Dermis blood vessel endothelial cell (primary cell): Measurements from ENCODE around the gene FAM107B. TPM values are rescaled to one million over a fixed set of nuclear protein-coding genes. Genes with fewer than 3 reads are reported as not detected.

Experiments
- DNase-seq: peaks from one replicate; pipeline ENCODE4 v3.0.0; 2010
- total RNA-seq: library from RNA; depleted of rRNA; stranded (reverse); fragments of >200 nt; gene quantifications from 2 replicates; pipeline ENCODE4 v1.2.3, GENCODE V29; 2014

The FAM107B gene
- total RNA-seq, 1 donor from 2014 or later = 60.6 TPM

DNA sequence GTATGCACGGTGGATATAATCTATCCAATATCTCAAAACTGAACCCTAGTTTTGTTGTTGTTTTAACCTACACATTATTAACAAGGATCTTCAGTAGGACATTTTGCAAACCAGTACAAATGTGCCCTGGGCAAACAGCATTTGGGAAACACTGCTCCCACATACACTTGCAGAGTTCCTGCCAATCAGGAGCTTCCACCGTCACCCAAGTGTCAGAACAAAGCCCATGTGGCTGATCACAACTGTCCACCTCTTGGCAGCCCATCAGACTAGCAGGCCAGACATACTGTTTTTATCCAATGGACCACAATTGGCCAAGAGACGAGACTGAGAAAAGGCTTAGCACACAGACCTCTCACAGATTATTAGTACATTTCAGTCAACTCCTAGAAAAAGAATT, 200.4 kb downstream of the FAM107B start:
- DNase-seq = no peak

DNA sequence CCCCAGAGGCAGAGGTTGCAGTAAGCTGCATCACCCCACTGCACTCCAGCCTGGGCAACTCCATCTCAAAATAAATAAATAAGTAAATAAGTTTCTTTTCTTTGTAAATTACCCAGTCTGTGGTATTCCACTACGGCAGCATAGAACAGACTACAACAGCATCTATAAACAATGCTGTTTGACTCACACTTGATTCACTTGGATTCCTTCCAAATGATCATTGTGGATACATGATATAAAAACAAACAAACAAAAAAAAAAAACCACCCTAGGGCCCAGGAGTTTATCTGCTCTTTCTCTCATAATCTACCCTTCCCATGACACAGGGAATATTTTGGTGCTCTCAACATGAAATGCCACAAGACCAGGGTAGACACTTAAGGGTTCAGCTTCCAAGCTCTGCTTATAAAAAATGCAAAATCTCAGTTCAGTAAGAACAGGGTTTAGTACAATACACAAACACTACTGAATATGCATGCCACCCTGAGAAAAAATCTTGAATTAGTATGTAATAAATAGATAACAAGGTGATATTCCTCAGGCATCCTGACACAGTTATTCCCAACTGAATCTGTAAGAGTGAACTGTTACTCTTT, 200.9 kb downstream of the FAM107B start:
- peak; percentile 84 for DNase-seq

DNA sequence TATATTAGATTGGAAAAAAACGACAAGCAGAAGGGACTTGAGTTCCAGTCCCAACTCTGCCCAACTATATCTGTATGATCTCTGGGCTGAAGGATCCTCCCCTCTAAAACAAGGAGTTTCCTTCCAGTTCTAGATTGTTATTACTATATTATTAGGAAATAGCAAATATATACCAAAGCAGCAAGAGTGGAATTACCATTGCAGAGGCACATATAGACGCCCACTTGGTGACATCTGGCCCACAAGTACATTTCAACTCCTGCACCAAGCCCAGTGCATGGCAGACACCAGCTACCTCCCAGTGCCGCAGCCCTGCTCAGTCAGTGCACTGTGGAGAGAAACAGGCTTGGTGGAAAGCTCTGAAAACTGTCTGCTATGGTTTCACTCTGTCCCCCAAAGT, 201.9 kb downstream of the FAM107B start:
- no peak for DNase-seq

DNA sequence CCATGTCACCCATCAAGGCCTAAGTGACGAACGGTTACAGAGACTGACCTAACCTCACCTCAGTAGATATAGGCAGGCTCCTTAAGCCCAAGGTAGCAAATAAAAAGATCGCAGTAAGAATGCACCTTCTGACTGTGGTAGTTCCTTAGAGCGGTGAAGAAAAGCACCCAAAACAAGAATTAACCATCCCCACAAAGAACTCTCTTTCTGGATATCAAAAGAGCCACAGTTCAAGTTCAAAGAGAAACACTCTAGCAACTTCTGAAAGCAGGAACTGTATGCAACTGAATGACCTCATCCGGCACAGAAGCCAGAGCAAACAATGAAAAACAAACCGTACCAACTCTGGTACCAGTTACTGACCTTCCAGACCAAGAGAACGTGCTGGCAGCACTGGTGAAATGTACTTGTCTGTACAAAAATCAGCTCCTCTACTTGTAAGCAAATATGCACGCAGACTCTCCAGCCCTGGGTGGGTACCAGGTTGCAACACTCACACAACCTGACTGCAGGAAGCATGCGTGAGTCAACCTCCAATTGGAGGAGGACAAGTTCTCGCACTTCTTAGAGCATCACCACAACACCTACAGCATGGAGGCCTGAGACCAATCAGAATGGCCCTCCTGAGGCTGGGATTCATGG, 202.7 kb downstream of the FAM107B start:
- peak; percentile 79 for DNase-seq

DNA sequence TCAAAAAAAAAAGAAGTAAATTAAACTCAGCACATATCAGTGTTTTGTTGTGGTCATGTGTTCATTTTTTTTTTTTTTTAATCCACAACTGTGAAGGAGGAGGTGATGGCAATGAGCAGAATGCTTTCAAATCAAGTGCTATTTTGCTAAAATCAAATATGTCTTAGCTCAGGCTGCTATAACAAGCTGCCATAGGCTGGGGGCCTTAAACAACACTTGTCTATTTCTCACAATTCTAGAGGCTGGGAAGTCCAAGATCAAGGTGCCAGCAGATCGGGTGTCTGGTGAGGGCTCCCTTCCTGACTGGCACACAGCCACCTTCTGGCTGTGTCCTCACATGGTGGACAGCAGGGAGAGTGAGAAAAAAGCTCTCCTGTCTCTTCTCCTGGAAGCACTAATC, 203.9 kb downstream of the FAM107B start:
- no peak for DNase-seq

DNA sequence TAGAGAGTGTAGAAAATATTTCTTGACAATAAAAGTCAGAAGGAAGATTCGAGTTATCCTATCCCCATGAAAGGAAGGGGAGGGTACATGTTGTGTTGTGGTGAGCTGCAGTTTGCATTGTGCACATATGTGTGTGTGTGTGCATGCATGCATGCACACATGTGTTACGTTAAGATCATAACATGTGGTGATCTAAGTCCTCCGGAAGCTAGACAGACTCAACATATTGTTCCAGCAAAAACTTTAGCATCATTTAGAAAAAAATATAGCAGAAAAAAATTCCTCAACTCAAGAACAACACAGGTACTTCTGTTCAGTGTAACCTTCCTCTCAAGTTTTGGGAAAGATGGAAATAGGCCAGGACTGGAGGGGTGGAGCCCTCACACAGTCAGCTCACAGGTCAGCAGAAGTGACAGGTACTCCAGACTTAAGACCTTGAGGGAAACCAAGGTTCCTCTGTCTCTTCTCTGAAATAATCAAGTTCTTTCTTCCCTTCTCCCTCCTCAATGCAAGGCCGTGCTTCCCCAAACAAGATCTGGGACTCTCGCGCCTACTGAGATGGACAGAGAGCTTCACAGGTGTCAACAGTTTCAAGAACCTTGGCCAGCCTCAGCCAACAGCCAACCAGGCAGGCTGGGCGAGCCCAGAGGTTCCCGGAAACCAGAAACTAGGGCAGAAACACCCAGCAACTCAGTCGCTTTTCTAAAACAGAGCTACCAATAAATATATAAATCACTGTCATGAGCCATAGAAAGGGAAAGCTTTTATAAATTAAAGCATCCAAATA, 205.2 kb downstream of the FAM107B start:
- DNase-seq = no peak

DNA sequence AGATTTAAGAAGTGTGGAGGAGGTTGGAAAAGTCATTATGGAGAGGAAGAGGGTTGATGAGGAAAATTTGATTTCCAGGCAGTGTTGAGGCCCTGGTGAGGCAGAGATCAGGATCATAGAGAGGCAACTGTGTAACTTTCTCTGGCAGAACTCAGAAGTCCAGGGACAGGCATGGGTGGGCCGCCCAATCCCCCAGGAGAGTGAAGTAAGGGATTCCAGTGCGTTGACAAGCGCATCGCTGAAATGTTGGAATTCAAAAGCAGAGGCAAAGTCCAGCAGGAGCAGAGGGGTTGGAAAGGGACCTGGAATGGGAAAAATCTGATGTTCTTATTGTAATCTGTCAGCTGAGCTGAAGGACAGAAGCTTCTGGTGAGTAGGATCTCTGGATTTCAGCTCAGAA, 207.3 kb downstream of the FAM107B start:
- no peak for DNase-seq

DNA sequence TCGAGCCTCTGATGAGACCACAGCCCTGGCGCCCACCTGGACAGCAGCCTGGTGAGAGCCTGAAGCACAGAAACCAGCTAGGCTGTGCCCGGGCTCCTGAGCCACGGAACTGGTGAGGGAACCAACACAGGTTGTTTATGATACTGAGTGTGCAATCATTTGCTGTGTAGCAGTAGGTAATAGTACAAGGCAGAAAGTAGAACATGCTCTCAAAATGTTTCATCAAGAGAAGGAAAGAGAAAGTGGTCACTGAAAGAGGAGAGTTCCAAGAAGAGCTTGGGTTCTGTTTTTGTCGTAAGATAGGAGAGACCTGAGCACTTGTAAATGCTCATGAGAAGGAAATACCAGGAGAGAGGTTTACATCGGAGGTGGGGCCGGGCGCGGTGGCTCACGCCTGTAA, 208.2 kb downstream of the FAM107B start:
- DNase-seq = no peak

DNA sequence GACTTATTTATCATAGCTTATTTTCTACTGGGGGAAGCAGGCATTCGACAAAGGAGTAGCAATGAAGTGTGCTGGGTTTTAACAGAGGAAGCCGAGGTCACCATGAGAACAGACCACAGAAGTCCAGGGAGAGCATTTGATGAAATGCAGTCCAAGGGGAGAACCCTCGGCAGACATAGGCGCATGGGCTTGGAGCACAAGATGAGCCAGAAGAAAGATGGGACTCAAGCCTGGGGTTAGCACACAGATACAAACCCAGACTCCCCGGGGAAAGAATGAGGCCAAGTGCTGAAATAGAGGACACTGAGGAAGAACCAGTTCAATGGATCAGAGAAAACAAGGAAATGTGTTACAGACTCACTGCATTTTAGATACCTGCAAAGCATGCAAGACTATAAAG, 209.5 kb downstream of the FAM107B start:
- no peak for DNase-seq

DNA sequence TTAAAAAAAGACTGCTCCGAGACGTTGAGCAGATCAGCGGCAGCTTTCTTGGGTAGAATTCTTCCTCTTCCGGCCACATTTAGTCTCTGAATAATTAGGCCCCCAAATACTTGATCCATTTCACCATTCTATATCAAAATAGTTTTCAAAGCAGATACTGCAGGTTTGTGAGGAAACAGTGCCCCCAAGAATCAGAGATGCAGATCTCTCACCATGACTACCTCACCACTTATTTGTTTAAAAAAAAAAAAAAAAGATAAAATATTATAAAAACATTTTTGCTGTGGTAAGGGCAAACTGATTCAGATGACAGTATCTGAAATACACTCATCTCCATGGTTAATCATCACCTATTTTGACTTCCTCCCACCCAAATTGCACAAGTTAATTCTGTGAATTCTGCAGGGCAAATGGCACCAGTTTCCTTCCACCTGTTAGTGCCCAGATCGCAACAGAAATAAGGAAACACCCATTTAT, 210.4 kb downstream of the FAM107B start:
- no peak for DNase-seq

DNA sequence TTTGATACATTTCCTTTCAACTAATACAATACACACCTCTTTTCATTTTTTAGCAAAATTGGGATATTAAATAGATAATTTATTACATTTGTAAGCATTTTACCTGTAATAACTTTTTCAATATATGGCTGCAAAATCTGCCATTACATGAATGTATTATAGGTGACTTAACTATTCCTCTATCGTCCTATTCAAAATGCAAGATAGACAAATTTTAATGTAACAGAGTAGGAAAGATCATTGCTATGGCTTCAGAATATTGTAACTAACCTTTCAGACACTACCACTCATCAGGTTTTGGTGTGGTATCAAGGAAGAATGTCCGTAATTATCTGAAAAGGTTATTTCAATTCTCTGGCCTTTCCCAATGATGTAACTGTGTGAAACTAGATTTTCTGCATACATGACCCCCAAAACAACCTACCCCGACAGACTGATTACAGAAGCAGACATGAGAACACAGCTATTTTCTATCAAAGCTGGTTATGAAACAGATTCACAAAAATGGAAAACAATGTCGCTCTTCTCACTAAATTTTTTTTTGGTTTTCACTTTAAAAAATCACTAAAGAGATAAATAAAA, 211.2 kb downstream of the FAM107B start:
- DNase-seq = no peak

DNA sequence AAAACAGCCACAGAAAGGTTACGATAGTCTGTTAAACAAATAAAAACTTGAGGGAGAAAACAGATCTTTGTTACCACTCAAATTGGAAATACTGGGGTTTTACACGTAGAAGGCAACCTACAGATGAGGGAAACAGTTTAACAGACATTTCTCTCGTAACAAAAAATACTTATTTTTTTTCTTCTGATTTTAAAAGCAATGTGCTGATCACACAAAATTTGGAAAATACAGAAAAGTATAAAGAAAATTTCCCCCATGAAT, 211.7 kb downstream of the FAM107B start:
- DNase-seq = no peak

DNA sequence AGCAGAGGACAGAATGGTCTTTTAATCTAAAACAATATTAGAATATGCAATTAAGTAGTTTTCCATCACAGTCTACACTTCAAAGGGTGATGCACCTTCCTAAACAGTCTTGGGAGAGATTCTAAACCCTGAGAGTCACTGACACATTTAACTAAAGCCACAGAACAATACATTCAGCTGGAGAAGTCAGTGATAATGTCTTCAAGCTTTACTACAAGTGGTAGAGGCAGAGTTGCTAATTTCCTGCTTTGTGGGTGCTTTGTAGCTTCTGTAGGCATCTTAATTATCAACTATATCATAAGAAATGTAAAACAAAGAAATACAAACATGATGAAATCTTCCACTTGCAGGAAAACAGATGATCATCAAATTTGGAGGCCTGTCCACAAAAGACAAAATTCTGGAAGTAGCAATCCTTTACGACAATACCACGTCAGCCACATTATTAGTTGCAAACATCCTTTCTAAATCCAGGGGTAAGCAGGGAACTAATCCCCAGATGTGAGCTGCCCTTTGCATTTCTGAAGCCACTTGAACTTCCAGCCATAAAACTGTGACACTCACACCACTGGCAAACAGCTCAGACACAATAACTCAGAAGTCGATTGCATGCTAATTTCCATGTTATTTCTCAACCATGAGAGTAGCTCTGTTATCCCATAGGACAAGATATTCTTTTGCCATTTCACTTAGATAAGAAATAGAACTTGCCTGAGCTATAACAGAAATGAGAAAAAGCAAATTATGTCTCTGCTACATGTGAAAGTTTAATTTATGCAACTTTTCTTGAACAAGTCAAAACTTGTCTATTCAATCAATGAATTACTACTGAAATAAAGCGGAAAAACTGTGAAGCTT, 212.2 kb downstream of the FAM107B start:
- DNase-seq = no peak

DNA sequence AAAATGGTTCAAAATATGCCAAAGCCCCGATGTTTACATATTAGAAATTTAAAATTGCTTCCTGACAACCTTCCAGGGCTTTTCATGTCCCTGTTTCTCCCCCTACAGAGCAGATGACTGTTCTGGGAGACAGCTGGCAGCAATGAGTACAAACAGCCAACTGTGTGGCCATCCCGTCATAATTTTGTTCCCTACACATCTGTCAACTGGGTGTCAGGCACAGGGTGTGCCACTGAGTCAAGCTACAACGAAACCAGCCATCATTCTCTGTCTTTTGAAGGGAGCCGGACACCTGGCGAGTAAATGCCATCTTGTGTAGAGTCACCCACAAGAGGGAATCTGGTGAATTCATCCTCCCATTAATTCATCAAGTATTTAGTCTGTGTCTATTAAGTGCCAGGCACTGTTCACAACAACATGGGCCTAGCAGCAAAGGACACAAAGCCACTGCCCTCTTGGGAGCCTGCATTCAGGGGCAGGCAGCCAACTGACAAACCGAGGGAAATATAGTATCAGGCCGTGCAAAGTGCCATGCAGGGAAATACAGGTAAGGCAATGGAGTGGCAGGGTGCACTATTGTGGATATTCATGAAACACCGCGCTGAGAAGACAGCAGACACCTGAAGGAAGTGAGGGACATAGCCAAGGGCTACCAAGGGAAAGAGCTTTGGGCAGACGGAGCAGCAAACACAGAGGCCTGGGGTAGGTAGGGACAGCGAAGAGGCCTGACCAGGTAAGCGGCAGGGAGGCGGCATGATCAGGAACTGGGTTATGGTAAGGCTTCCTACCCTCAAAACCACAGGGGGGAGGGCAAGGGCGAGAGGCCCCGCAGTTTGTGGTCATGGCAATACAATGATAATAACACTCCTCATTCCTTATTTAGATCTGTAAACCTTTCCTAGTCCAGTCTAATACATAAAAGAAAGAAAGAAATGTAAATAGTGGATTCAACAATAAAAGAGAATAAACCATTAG, 213.6 kb downstream of the FAM107B start:
- no peak for DNase-seq

DNA sequence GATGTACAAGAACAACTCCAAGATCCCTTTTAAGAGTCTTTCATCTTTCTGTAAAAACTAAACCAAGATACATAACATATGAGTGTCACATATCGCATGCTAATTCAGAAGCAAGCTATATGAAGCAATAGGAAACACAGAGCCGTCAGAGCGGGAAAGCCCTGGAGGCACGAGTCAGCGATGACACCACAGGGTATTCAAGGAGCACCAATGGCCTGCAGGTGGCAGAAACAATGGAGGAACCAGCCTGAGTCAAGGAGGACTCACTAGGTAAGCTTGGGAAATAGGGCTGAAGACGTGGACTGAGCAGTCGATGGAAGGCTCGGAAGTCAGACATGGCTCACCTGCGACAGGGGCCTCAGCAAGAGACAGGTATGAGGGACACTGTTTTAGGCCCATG, 214.4 kb downstream of the FAM107B start:
- DNase-seq = peak; percentile 66

DNA sequence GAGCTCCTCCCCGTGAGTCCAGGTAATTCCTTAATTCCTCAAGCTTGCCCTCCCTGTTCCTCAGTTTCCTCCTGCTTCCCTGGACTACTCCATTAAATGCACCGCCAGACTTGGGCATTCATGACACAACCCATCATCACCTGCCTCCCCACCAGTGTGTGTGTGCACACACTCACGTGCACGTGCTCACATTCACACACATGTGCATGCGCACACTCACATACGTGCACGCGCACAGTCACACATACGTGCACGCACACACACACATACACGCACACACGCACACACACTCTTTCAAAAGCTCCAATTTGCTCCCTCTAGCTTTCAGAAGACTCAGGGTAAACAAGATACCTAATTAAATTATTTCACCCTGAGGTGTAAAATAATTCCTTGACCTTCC, 216.7 kb downstream of the FAM107B start:
- no peak for DNase-seq

DNA sequence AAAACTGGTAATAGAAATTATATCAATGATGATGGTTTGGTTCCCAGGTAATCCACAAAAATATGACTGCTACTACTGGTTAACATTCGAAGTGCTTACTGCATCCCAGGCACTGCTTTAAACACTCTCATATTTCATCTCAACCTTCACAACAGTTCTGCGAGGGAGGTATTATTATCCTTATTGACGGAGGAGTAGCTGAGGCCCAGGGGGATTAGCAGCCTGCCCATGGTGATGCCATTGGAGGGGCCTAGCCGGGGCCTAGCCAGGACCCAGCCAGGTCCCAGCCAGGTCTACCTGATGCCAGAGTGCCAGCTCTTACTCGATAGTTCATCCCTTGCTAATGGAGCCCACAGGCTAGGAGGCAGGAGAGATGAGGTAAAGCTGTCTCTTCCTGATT, 217.1 kb downstream of the FAM107B start:
- DNase-seq = no peak

DNA sequence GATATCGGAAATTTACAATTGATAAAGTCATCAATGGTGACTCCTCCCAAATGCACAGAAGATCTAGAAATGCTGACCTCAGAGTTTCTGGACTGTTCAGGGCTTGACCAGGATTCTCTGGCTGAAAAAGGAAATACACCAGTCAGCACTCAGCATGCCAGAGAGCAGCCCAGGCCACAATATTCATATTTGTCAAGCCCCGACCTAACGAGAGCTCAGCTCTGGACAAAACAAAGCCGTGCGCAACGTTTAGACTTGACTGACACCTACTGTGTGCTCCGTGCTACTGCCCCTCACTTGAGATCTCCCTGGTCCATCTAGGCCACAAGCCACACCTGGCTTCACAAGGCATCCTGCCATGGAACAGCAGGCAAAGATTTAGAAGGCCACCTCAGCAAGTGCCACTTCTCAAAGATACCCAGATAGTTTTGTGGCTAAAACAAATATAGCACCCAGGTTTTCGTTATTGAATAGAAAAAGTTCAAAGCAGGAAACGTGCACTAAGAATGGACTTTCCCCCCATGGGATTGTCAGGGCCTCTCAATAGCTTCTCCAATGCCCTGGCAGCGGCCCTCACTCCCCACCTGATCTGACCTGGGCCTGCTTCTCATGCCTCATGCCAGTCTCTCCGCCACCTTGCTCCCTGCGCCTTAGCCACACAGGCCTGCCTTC, 218.3 kb downstream of the FAM107B start:
- peak; percentile 77 for DNase-seq

DNA sequence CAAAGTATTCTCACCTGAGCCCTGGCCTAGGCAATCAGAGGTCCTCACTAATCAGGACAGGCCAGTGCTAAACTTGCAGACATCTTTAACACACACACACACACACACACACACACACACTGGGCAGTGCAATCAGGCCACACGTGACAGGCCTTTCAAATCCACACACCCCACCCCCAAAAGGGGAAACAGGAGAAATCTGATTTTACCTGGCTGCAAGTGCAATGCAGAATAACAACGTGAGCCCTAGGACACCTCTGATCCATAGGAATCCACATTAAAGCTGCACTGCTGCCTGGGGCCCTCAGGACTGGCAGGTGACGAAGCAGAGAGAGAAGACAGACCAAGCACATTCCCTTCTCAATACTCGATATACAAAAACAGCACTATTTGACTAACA, 218.9 kb downstream of the FAM107B start:
- DNase-seq = no peak

DNA sequence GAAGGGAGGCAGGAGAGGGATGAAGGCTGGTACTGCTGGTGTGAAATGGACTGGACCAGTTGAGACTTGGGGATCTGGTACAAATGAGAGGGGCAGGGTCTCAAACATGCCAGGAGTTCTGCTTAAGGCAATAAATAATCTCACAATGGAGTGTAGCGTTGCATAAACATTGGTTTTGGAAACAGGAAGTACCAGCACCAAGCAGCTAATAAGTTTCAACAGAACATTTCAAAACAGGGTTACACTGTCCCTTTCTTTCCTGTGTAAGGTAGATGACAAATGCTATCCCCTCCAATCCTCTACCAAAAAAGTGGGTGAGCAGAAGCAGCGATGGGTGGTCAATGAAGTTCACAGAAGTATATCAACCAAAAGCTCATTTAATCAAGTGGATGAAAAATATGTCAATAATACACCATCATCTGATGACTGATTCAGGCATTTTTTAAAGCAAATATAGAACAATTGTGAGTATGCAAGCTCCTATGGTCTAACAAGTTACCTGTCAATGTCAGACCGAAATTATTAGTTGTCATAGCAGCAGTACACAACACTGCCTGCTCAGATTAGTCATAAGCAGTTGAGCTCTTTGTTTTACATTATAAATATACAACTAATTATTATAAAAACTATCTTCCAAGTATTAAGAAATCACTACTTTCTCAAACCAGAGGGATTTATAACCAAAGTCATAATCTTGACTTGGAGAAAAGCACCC, 220.0 kb downstream of the FAM107B start:
- peak; percentile 76 for DNase-seq
